IMR-90 (cell line): ENCODE results near the gene BRF1. TPM values are rescaled to one million over a fixed set of nuclear protein-coding genes. Genes with fewer than 3 reads are reported as not detected.
"Not testable (repeated sequence)": the region's sequence is repeated elsewhere in the genome, so short reads cannot be mapped to it uniquely, and the experiment has no call there.

ENCODE experiments used
- ATAC-seq: fragments of 200-7000 bp; cut with Tn5 transposase; 2 replicates; pipeline ENCODE4 v1.9.1; 2020; ENCODE audit warnings: low read depth, mild to moderate bottlenecking, moderate library complexity
- BruUV-seq: library from RNA; stranded (reverse); fragments of 400-500 nt; replicated peaks from 2 replicates; lab custom pipeline; 2021; lab: Mats Ljungman, UMichigan
- CTCF ChIA-PET: fragments of 300-600 bp; formaldehyde crosslinking; extraction: SDS; loops from one replicate; lab custom pipeline; 2021; ENCODE audit warnings: antibody characterized with exemption; lab: Yijun Ruan, JAX
- POLR2A ChIA-PET: fragments of 300-600 bp; sonication (Branson Sonifier 250); formaldehyde crosslinking; loops from one replicate; lab custom pipeline; 2022; ENCODE audit warnings: antibody characterized with exemption; ENCODE audit not compliant: unreplicated experiment; lab: Charles Lee
- DNase-seq: peaks from one replicate; pipeline ENCODE4 v3.0.0; 2013
- H2AFZ ChIP-seq: replicated peaks from 2 replicates; pipeline ENCODE3; 2013; ENCODE audit warnings: low read length, mild to moderate bottlenecking; ENCODE audit not compliant: poor library complexity
- H2AK5ac ChIP-seq: 2 replicates; pipeline ENCODE4 v1.6.1; 2013; ENCODE audit warnings: low read depth, low read length, inconsistent platforms
- H2AK9ac ChIP-seq: replicated peaks from 2 replicates; pipeline ENCODE3; 2013; ENCODE audit warnings: mild to moderate bottlenecking, low read depth, low read length, moderate library complexity; ENCODE audit not compliant: poor library complexity
- H2BK120ac ChIP-seq: 2 replicates; pipeline ENCODE4 v1.6.1; 2013; ENCODE audit warnings: low read depth, low read length, inconsistent platforms
- H2BK15ac ChIP-seq: 3 replicates; pipeline ENCODE4 v1.6.1; 2013; ENCODE audit warnings: low read depth, low read length, inconsistent platforms
- H2BK20ac ChIP-seq: 2 replicates; pipeline ENCODE4 v1.6.1; 2013; ENCODE audit warnings: low read depth, mild to moderate bottlenecking, inconsistent platforms, low read length, moderate library complexity
- H2BK5ac ChIP-seq: 2 replicates; pipeline ENCODE4 v1.6.1; 2013; ENCODE audit warnings: mild to moderate bottlenecking, low read depth, low read length, inconsistent platforms; ENCODE audit not compliant: poor library complexity, severe bottlenecking
- H3K14ac ChIP-seq: replicated peaks from 2 replicates; pipeline ENCODE4 v1.6.1; 2013; ENCODE audit warnings: low read depth, low read length, inconsistent platforms
- H3K18ac ChIP-seq: 2 replicates; pipeline ENCODE4 v1.6.1; 2013; ENCODE audit warnings: low read depth, low read length, control low read depth
- H3K23ac ChIP-seq: 2 replicates; pipeline ENCODE4 v1.6.1; 2013; ENCODE audit warnings: low read depth, low read length, inconsistent platforms
- H3K27ac ChIP-seq: 2 replicates; pipeline ENCODE4 v1.5.1; 2013; ENCODE audit warnings: mild to moderate bottlenecking, control low read depth, low read length; ENCODE audit not compliant: insufficient read depth
- H3K27me3 ChIP-seq: 2 replicates; pipeline ENCODE4 v1.6.1; 2013; ENCODE audit warnings: low read length; ENCODE audit not compliant: control insufficient read depth, insufficient read depth
- H3K36me3 ChIP-seq: 2 replicates; pipeline ENCODE4 v1.6.1; 2013; ENCODE audit warnings: low read length, mixed read lengths; ENCODE audit not compliant: control insufficient read depth, insufficient read depth
- H3K4ac ChIP-seq: 2 replicates; pipeline ENCODE4 v1.6.1; 2013; ENCODE audit warnings: low read depth, low read length, inconsistent platforms
- H3K4me1 ChIP-seq: 2 replicates; pipeline ENCODE4 v1.6.1; 2013; ENCODE audit warnings: low read length, mixed read lengths; ENCODE audit not compliant: control insufficient read depth, insufficient read depth
- H3K4me2 ChIP-seq: 2 replicates; pipeline ENCODE4 v1.6.1; 2013; ENCODE audit warnings: low read depth, mild to moderate bottlenecking, control low read depth, low read length, moderate library complexity
- H3K4me3 ChIP-seq: 2 replicates; pipeline ENCODE4 v1.5.1; 2013; ENCODE audit warnings: low read depth, mild to moderate bottlenecking, control low read depth, low read length, moderate library complexity; ENCODE audit not compliant: insufficient read depth
- H3K56ac ChIP-seq: 2 replicates; pipeline ENCODE4 v1.6.1; 2013; ENCODE audit warnings: low read length, inconsistent platforms; ENCODE audit not compliant: insufficient read depth; ENCODE audit errors: extremely low read depth
- H3K79me1 ChIP-seq, 2 experiments: 2 replicates each; pipeline ENCODE4 v1.6.1; 2013; ENCODE audit warnings: low read length in 2 of 2, inconsistent platforms in 1 of 2, low read depth in 1 of 2
- H3K9ac ChIP-seq: 2 replicates; pipeline ENCODE4 v1.6.1; 2013; ENCODE audit warnings: low read depth, low read length, control low read depth
- H3K9me1 ChIP-seq: 2 replicates; pipeline ENCODE4 v1.6.1; 2013; ENCODE audit warnings: low read length, inconsistent platforms; ENCODE audit not compliant: insufficient read depth
- H3K9me3 ChIP-seq: 2 replicates; pipeline ENCODE4 v1.6.1; 2013; ENCODE audit warnings: low read length; ENCODE audit not compliant: control insufficient read depth, insufficient read depth
- H4K20me1 ChIP-seq: 2 replicates; pipeline ENCODE4 v1.6.1; 2013; ENCODE audit warnings: low read length, inconsistent platforms; ENCODE audit not compliant: insufficient read depth
- H4K5ac ChIP-seq: 2 replicates; pipeline ENCODE4 v1.6.1; 2013; ENCODE audit warnings: mild to moderate bottlenecking, low read depth, low read length, control low read depth
- H4K8ac ChIP-seq, 2 experiments: 2 replicates each; pipeline ENCODE4 v1.6.1; 2013; ENCODE audit warnings: low read depth in 2 of 2, low read length in 2 of 2, control low read depth in 1 of 2, inconsistent platforms in 1 of 2
- H4K91ac ChIP-seq: 2 replicates; pipeline ENCODE4 v1.6.1; 2013; ENCODE audit warnings: low read depth, low read length, inconsistent platforms; ENCODE audit not compliant: insufficient read depth
- WGBS, 2 experiments: methylation state at CpG; one replicate each; pipeline versions ENCODE4 v1.1.5 to v1.1.7; 2013; ENCODE audit warnings: missing lambda C conversion rate in 2 of 2; ENCODE audit not compliant: insufficient read length in 1 of 2; ENCODE audit errors: extremely low coverage in 2 of 2; 5-methylcytosine and 5-hydroxymethylcytosine counted together
- dilution Hi-C: fragments of 300-500 bp; cut with HindIII; formaldehyde crosslinking; loops from one replicate; pipeline ENCODE4 v1.14.3; 2018; ENCODE audit warnings: low sequenced_read_pairs; ENCODE audit not compliant: unreplicated experiment
- in situ Hi-C: fragments of 300-500 bp; cut with MboI; formaldehyde crosslinking; loops from 3 replicates; pipeline ENCODE4 v1.14.3; 2019; ENCODE audit warnings: low sequenced_read_pairs, inconsistent platforms, mixed read lengths
- intact Hi-C: fragments of 100-400 bp; cut with micrococcal nuclease; formaldehyde crosslinking; loops from 2 replicates; pipeline ENCODE4 v1.10.0; 2022
- polyA plus RNA-seq, 3 experiments: library from polyadenylated mRNA; depleted of rRNA; stranded (reverse); fragments of >200 nt; gene quantifications; 2 replicates each; pipeline ENCODE4 v1.2.3, GENCODE V29; 2012; ENCODE audit warnings: low replicate concordance in 1 of 3
- total RNA-seq: library from RNA; depleted of rRNA; stranded (reverse); fragments of >200 nt; gene quantifications from 2 replicates; pipeline ENCODE4 v1.2.3, GENCODE V29; 2012

Gene BRF1
- total and polyA plus RNA-seq, 2 of the 4 experiments (the other 2 are of a cell fraction): 12.4 to 16.7 TPM

GRCh38 chr14:105288936-105289335 is 11.9 kb downstream of the BRF1 start:
- in situ Hi-C loops, H2BK20ac ChIP-seq, H2BK120ac ChIP-seq, H3K23ac ChIP-seq, H2BK5ac ChIP-seq, H3K14ac ChIP-seq, dilution Hi-C loops, H4K8ac ChIP-seq, H4K5ac ChIP-seq, H3K9me3 ChIP-seq, H4K91ac ChIP-seq, intact Hi-C loops, H3K36me3 ChIP-seq, H2AFZ ChIP-seq, H3K4ac ChIP-seq, H3K9me1 ChIP-seq, H2AK9ac ChIP-seq, H3K4me2 ChIP-seq, ATAC-seq, H3K56ac ChIP-seq, H3K4me1 ChIP-seq, H2BK15ac ChIP-seq, H3K4me3 ChIP-seq, H2AK5ac ChIP-seq, DNase-seq, BruUV-seq, H3K27me3 ChIP-seq, H3K18ac ChIP-seq, H3K9ac ChIP-seq, H3K27ac ChIP-seq: not testable (repeated sequence)
- CTCF ChIA-PET: interaction anchor here (0.7 kb wide), 1 partner anchor 12 kb away, joined by 3 read pairs; no protein-coding TSS in a partner anchor
- WGBS, 2 experiments: 95% methylated on average over 4 of the region's 6 CpGs; no CpG with 5 or more reads in 1 of the 2 experiments
- Histone ChIP-seq H4K20me1 (peaks cover 54% of the 10 kb centered on the region), H3K79me1 (peaks cover 11 to 60% of the 10 kb centered on the region in 2 experiments; a peak in 3 of 4 replicates)
- POLR2A ChIA-PET: interaction anchor here (0.6 kb wide), 1 partner anchor 607 kb away, joined by 3 read pairs; no protein-coding TSS in a partner anchor
